Mesenchymal stem cell (in vitro differentiated cells and primary cell): ENCODE measurements around the gene SLC34A3.

ENCODE experiments used
- DNase-seq: peaks from one replicate; pipeline ENCODE4 v3.0.0-alpha.2; 2013
- H2AFZ ChIP-seq: one replicate; pipeline ENCODE4 v1.6.1; 2013; ENCODE audit warnings: low read depth, mild to moderate bottlenecking, control low read depth, inconsistent platforms, low read length, moderate library complexity
- H2AK5ac ChIP-seq: 2 replicates; pipeline ENCODE4 v1.6.1; 2013; ENCODE audit warnings: low read length, moderate library complexity, mild to moderate bottlenecking, inconsistent platforms; ENCODE audit not compliant: severe bottlenecking
- H2BK120ac ChIP-seq: one replicate; pipeline ENCODE4 v1.6.1; 2013; ENCODE audit warnings: low read depth, mild to moderate bottlenecking, inconsistent platforms, low read length, moderate library complexity
- H2BK12ac ChIP-seq, 2 experiments: one replicate each; pipeline ENCODE4 v1.6.1; 2013; ENCODE audit warnings: inconsistent platforms in 2 of 2, low read length in 2 of 2, mild to moderate bottlenecking in 2 of 2, moderate library complexity in 2 of 2, control low read depth in 1 of 2
- H2BK15ac ChIP-seq: one replicate; pipeline ENCODE4 v1.6.1; 2013; ENCODE audit warnings: mild to moderate bottlenecking, low read depth, inconsistent platforms; ENCODE audit not compliant: poor library complexity, severe bottlenecking
- H2BK5ac ChIP-seq: 2 replicates; pipeline ENCODE4 v1.6.1; 2013; ENCODE audit warnings: low read depth, mild to moderate bottlenecking, low read length, control low read depth, inconsistent platforms; ENCODE audit not compliant: poor library complexity, severe bottlenecking
- H3K14ac ChIP-seq, 2 experiments: one replicate each; pipeline ENCODE4 v1.6.1; 2013; ENCODE audit warnings: inconsistent platforms in 2 of 2, low read length in 2 of 2, control low read depth in 1 of 2, mild to moderate bottlenecking in 1 of 2, moderate library complexity in 1 of 2
- H3K18ac ChIP-seq, 2 experiments: one replicate each; pipeline ENCODE4 v1.6.1; 2013; ENCODE audit warnings: inconsistent platforms in 2 of 2, low read length in 2 of 2, control low read depth in 1 of 2, low read depth in 1 of 2, mild to moderate bottlenecking in 1 of 2
- H3K23ac ChIP-seq, 2 experiments: one replicate each; pipeline ENCODE4 v1.6.1; 2013; ENCODE audit warnings: inconsistent platforms in 2 of 2, low read length in 2 of 2, mild to moderate bottlenecking in 2 of 2, moderate library complexity in 2 of 2, control low read depth in 1 of 2
- H3K27ac ChIP-seq: 2 replicates; pipeline ENCODE4 v1.5.1; 2013; ENCODE audit warnings: mild to moderate bottlenecking, moderate library complexity, low read length, control low read depth, inconsistent platforms; ENCODE audit not compliant: poor library complexity, severe bottlenecking
- H3K27me3 ChIP-seq, 2 experiments: 2 replicates each; pipeline versions ENCODE4 v1.6.1 to v1.7.0; 2013; ENCODE audit warnings: low read length in 2 of 2, mild to moderate bottlenecking in 2 of 2, moderate library complexity in 2 of 2, control low read depth in 1 of 2, inconsistent platforms in 1 of 2; ENCODE audit not compliant: control insufficient read depth in 1 of 2, insufficient read depth in 1 of 2
- H3K36me3 ChIP-seq, 2 experiments: 2 replicates each; pipeline versions ENCODE4 v1.6.1 to v1.7.0; 2013; ENCODE audit warnings: low read length in 2 of 2, control low read depth in 1 of 2, inconsistent platforms in 1 of 2, low read depth in 1 of 2, mild to moderate bottlenecking in 1 of 2; ENCODE audit not compliant: insufficient read depth in 2 of 2, control insufficient read depth in 1 of 2
- H3K4ac ChIP-seq, 2 experiments: one replicate each; pipeline ENCODE4 v1.6.1; 2013; ENCODE audit warnings: inconsistent platforms in 2 of 2, low read length in 2 of 2, mild to moderate bottlenecking in 2 of 2, moderate library complexity in 2 of 2, control low read depth in 1 of 2, low read depth in 1 of 2
- H3K4me1 ChIP-seq: 2 replicates; pipeline ENCODE4 v1.6.1; 2013; ENCODE audit warnings: low read depth, low read length, control low read depth; ENCODE audit not compliant: control insufficient read depth, insufficient read depth
- H3K4me2 ChIP-seq: 2 replicates; pipeline ENCODE4 v1.6.1; 2013; ENCODE audit warnings: low read length, mild to moderate bottlenecking, inconsistent platforms; ENCODE audit not compliant: poor library complexity, severe bottlenecking
- H3K4me3 ChIP-seq, 2 experiments: 2 replicates each; pipeline versions ENCODE4 v1.5.1 to v1.7.0; 2013; ENCODE audit warnings: low read length in 2 of 2, mild to moderate bottlenecking in 2 of 2, control low read depth in 1 of 2, low read depth in 1 of 2; ENCODE audit not compliant: insufficient read depth in 1 of 2
- H3K79me1 ChIP-seq: replicated peaks from 2 replicates; pipeline ENCODE4 v1.6.1; 2013; ENCODE audit warnings: mild to moderate bottlenecking, control low read depth, low read length, inconsistent platforms; ENCODE audit not compliant: poor library complexity, severe bottlenecking
- H3K9ac ChIP-seq: 2 replicates; pipeline ENCODE4 v1.7.0; 2013; ENCODE audit warnings: mild to moderate bottlenecking, low read length, moderate library complexity
- H3K9me3 ChIP-seq: 2 replicates; pipeline ENCODE4 v1.7.0; 2013; ENCODE audit warnings: mild to moderate bottlenecking, low read length; ENCODE audit not compliant: control insufficient read depth
- H4K8ac ChIP-seq: one replicate; pipeline ENCODE4 v1.6.1; 2013; ENCODE audit warnings: inconsistent platforms, mild to moderate bottlenecking, low read length, moderate library complexity
- H4K91ac ChIP-seq: one replicate; pipeline ENCODE4 v1.6.1; 2013; ENCODE audit warnings: mild to moderate bottlenecking, low read length, inconsistent platforms
- whole genome bisulfite sequencing: methylation state at CpG from one replicate; pipeline ENCODE4 v1.1.7; 2013; ENCODE audit warnings: mixed read lengths; 5-methylcytosine and 5-hydroxymethylcytosine counted together

SLC34A3 gene

GRCh38 chr9:137184881-137185660, 45.6 kb upstream of the SLC34A3 start:
- H3K9ac ChIP-seq, result no peak overlapping the region
- no peak overlapping the region for H2BK15ac ChIP-seq
- H3K27ac ChIP-seq, result no peak overlapping the region
- no peaks in the 10 kb centered on the region for H3K9me3 ChIP-seq
- 98% methylated on average over 46 of the region's 48 CpGs for WGBS
- H3K36me3 ChIP-seq, result peaks cover 73 to 76% of the 10 kb centered on the region in 2 experiments
- no peak overlapping the region for H2BK12ac ChIP-seq
- no peaks in the 10 kb centered on the region for H3K27me3 ChIP-seq
- H3K23ac ChIP-seq, result no peak overlapping the region
- no peak overlapping the region for H3K14ac ChIP-seq
- H2BK120ac ChIP-seq, result no peak overlapping the region
- H3K79me1 ChIP-seq, result peaks cover 45% of the 10 kb centered on the region
- no peak overlapping the region for H2AK5ac ChIP-seq
- no peak overlapping the region for H4K8ac ChIP-seq
- peaks cover 28% of the 10 kb centered on the region for H3K4me1 ChIP-seq
- no peak overlapping the region for H3K4me3 ChIP-seq
- no peak overlapping the region for H2BK5ac ChIP-seq
- no peak overlapping the region for H3K4ac ChIP-seq
- no peak overlapping the region for H3K4me2 ChIP-seq
- H4K91ac ChIP-seq, result peak overlapping the region; percentile 20
- no peak for DNase-seq
- no peak overlapping the region for H3K18ac ChIP-seq
- H2AFZ ChIP-seq, result no peak overlapping the region

GRCh38 chr9:137185921-137186320, 44.8 kb upstream of the SLC34A3 start:
- no peaks in the 10 kb centered on the region for H3K9me3 ChIP-seq
- no peaks in the 10 kb centered on the region for H3K27me3 ChIP-seq
- no peak overlapping the region for H2AFZ ChIP-seq
- 92% methylated on average over 19 of the region's 19 CpGs for WGBS
- H3K4me1 ChIP-seq, result peaks cover 34% of the 10 kb centered on the region
- no peak overlapping the region for H3K4me2 ChIP-seq
- no peak overlapping the region for H3K4ac ChIP-seq
- H2BK120ac ChIP-seq, result no peak overlapping the region
- H3K36me3 ChIP-seq, result peaks cover 74 to 76% of the 10 kb centered on the region in 2 experiments
- no peak overlapping the region for H3K9ac ChIP-seq
- no peak overlapping the region for H3K27ac ChIP-seq
- no peak overlapping the region for H2AK5ac ChIP-seq
- H2BK15ac ChIP-seq, result no peak overlapping the region
- H3K14ac ChIP-seq, result no peak overlapping the region
- H2BK5ac ChIP-seq, result no peak overlapping the region
- H2BK12ac ChIP-seq, result no peak overlapping the region
- H3K79me1 ChIP-seq, result peaks cover 48% of the 10 kb centered on the region
- DNase-seq, result no peak
- H4K8ac ChIP-seq, result no peak overlapping the region
- H4K91ac ChIP-seq, result no peak overlapping the region
- H3K4me3 ChIP-seq, result no peak overlapping the region
- no peak overlapping the region for H3K23ac ChIP-seq
- no peak overlapping the region for H3K18ac ChIP-seq

GRCh38 chr9:137186385-137186784, 44.3 kb upstream of the SLC34A3 start:
- peaks cover 50% of the 10 kb centered on the region for H3K79me1 ChIP-seq
- H4K8ac ChIP-seq, result no peak overlapping the region
- H3K4me2 ChIP-seq, result no peak overlapping the region
- no peak overlapping the region for H3K14ac ChIP-seq
- no peak overlapping the region for H2BK12ac ChIP-seq
- H3K36me3 ChIP-seq, result peaks cover 74 to 76% of the 10 kb centered on the region in 2 experiments
- H2AFZ ChIP-seq, result no peak overlapping the region
- no peak overlapping the region for H2AK5ac ChIP-seq
- H4K91ac ChIP-seq, result no peak overlapping the region
- no peaks in the 10 kb centered on the region for H3K27me3 ChIP-seq
- H3K9ac ChIP-seq, result no peak overlapping the region
- peak overlapping the region in 1 of 2 experiments; percentile 100 for H3K4me3 ChIP-seq
- no peak for DNase-seq
- no peaks in the 10 kb centered on the region for H3K9me3 ChIP-seq
- H2BK120ac ChIP-seq, result no peak overlapping the region
- H2BK15ac ChIP-seq, result no peak overlapping the region
- no peak overlapping the region for H3K4ac ChIP-seq
- no peak overlapping the region for H3K23ac ChIP-seq
- no peak overlapping the region for H2BK5ac ChIP-seq
- H3K27ac ChIP-seq, result no peak overlapping the region
- peaks cover 38% of the 10 kb centered on the region for H3K4me1 ChIP-seq
- H3K18ac ChIP-seq, result no peak overlapping the region
- 91% methylated on average over 6 of the region's 6 CpGs for WGBS

GRCh38 chr9:137187386-137187785, 43.3 kb upstream of the SLC34A3 start:
- H3K9ac ChIP-seq, result peak overlapping the region; percentile 96
- H4K91ac ChIP-seq, result no peak overlapping the region
- H2BK5ac ChIP-seq, result no peak overlapping the region
- H3K9me3 ChIP-seq, result no peaks in the 10 kb centered on the region
- no peak overlapping the region for H2AK5ac ChIP-seq
- H3K14ac ChIP-seq, result no peak overlapping the region
- WGBS, result 89% methylated on average over 15 of the region's 15 CpGs
- H3K18ac ChIP-seq, result no peak overlapping the region
- H3K4me3 ChIP-seq, result peak overlapping the region; percentile 91 to 100
- peaks cover 40% of the 10 kb centered on the region for H3K4me1 ChIP-seq
- H3K36me3 ChIP-seq, result peaks cover 76 to 78% of the 10 kb centered on the region in 2 experiments
- peaks cover 57% of the 10 kb centered on the region for H3K79me1 ChIP-seq
- H2BK12ac ChIP-seq, result no peak overlapping the region
- no peak overlapping the region for H4K8ac ChIP-seq
- no peak overlapping the region for H3K23ac ChIP-seq
- H2BK15ac ChIP-seq, result no peak overlapping the region
- DNase-seq, result no peak
- H3K4me2 ChIP-seq, result peak overlapping the region; percentile 90
- H3K27me3 ChIP-seq, result no peaks in the 10 kb centered on the region
- H2BK120ac ChIP-seq, result no peak overlapping the region
- no peak overlapping the region for H3K27ac ChIP-seq
- no peak overlapping the region for H2AFZ ChIP-seq
- no peak overlapping the region for H3K4ac ChIP-seq
